ENCODE data around the gene COL5A3. TPM values are rescaled to one million over a fixed set of nuclear protein-coding genes. Genes with fewer than 3 reads are reported as not detected.

COL5A3 gene
- total and polyA plus RNA-seq, 4 donors = 0.14 to 4.9 (median 0.76) TPM

GRCh38 chr19:9967326-9967725 lies 43.0 kb downstream of the COL5A3 start:
- Histone ChIP-seq H3K27ac (ENCODE audit: low read depth in 1 of 2, low read length in 2 of 2) (no peak overlapping the region), H3K27me3 (ENCODE audit: control insufficient read depth in 4 of 4, insufficient read depth in 4 of 4, low read length in 3 of 4) (no peaks in the 10 kb centered on the region), H3K9ac (ENCODE audit: low read depth in 1 of 2, low read length in 2 of 2) (no peak overlapping the region), H3K36me3 (ENCODE audit: control insufficient read depth in 4 of 4, insufficient read depth in 3 of 4, low read depth in 1 of 4, low read length in 3 of 4) (no peaks in the 10 kb centered on the region), H3K9me3 (ENCODE audit: control insufficient read depth in 4 of 4, low read length in 3 of 4) (no peaks in the 10 kb centered on the region), H3K4me1 (ENCODE audit: control insufficient read depth in 4 of 4, insufficient read depth in 4 of 4, low read length in 3 of 4) (peaks cover 0 to 3% (median 0%) of the 10 kb centered on the region in 4 donors), H3K4me3 (ENCODE audit: low read depth in 1 of 3, low read length in 3 of 3) (no peak overlapping the region)
- no peak for TF ChIP-seq REST (IDR thresholded peaks at IDR 0.05)
- TF ChIP-seq SP1 (IDR thresholded peaks at IDR 0.05) = no peak
- no peak for TF ChIP-seq RAD21 (IDR thresholded peaks at IDR 0.05)
- TF ChIP-seq, protein P1, sequence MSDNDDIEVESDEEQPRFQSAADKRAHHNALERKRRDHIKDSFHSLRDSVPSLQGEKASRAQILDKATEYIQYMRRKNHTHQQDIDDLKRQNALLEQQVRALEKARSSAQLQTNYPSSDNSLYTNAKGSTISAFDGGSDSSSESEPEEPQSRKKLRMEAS (IDR thresholded peaks at IDR 0.05) = no peak
- no peak for TF ChIP-seq NR2F2 (IDR thresholded peaks at IDR 0.05)
- no peak for TF ChIP-seq YY1 (IDR thresholded peaks at IDR 0.05)
- no peak for TF ChIP-seq TAF1 (conservative IDR thresholded peaks at IDR 0.05)
- TF ChIP-seq JUND (IDR thresholded peaks at IDR 0.05) = no peak
- no peak for TF ChIP-seq HNF4G (IDR thresholded peaks at IDR 0.05)
- TF ChIP-seq, protein P2, sequence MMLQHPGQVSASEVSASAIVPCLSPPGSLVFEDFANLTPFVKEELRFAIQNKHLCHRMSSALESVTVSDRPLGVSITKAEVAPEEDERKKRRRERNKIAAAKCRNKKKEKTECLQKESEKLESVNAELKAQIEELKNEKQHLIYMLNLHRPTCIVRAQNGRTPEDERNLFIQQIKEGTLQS (IDR thresholded peaks at IDR 0.05) = no peak
- DNase-seq (ENCODE audit: low spot score) = no peak
- WGBS = 52% methylated on average over 4 of the region's 4 CpGs

DNA sequence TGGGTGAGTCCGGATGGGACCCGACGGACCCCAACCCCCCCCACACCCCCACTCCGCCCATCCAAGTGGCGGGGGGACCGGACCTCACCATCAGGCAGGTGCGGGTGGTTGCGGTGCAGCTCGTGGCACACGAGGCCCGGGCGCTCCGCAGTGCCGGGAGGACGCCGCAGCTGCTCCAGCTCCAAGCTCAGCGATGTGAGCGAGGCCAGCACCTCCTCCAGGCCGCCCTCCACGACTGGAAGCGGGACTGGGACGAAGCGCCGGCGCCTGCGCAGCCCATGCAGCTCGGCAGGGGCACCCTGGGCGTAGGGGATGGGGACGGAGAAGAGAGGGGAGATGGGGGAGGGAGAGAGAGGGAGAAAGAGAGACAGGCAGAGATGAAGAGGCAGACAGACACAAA lies 43.9 kb downstream of the COL5A3 start:
- no peaks in the 10 kb centered on the region for H3K36me3 ChIP-seq (ENCODE audit: control insufficient read depth in 4 of 4, insufficient read depth in 3 of 4, low read depth in 1 of 4, low read length in 3 of 4)
- peaks cover 0 to 3% (median 0%) of the 10 kb centered on the region in 4 donors for H3K4me1 ChIP-seq (ENCODE audit: control insufficient read depth in 4 of 4, insufficient read depth in 4 of 4, low read length in 3 of 4)
- H3K9ac ChIP-seq (ENCODE audit: low read depth in 1 of 2, low read length in 2 of 2) = no peak overlapping the region
- no peaks in the 10 kb centered on the region for H3K9me3 ChIP-seq (ENCODE audit: control insufficient read depth in 4 of 4, low read length in 3 of 4)
- H3K4me3 ChIP-seq (ENCODE audit: low read depth in 1 of 3, low read length in 3 of 3) = no peak overlapping the region
- no peak for TF ChIP-seq FOXA1 (IDR thresholded peaks at IDR 0.05)
- TF ChIP-seq RXRA (IDR thresholded peaks at IDR 0.05) = no peak
- TF ChIP-seq JUND (IDR thresholded peaks at IDR 0.05) = no peak
- no peak for TF ChIP-seq HNF4G (IDR thresholded peaks at IDR 0.05)
- TF ChIP-seq, protein P1 (IDR thresholded peaks at IDR 0.05) = no peak
- TF ChIP-seq, protein P3, sequence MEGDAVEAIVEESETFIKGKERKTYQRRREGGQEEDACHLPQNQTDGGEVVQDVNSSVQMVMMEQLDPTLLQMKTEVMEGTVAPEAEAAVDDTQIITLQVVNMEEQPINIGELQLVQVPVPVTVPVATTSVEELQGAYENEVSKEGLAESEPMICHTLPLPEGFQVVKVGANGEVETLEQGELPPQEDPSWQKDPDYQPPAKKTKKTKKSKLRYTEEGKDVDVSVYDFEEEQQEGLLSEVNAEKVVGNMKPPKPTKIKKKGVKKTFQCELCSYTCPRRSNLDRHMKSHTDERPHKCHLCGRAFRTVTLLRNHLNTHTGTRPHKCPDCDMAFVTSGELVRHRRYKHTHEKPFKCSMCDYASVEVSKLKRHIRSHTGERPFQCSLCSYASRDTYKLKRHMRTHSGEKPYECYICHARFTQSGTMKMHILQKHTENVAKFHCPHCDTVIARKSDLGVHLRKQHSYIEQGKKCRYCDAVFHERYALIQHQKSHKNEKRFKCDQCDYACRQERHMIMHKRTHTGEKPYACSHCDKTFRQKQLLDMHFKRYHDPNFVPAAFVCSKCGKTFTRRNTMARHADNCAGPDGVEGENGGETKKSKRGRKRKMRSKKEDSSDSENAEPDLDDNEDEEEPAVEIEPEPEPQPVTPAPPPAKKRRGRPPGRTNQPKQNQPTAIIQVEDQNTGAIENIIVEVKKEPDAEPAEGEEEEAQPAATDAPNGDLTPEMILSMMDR (IDR thresholded peaks at IDR 0.05; ENCODE audit: low read depth, low read length, missing input control) = no peak
- TF ChIP-seq EGR1 (IDR thresholded peaks at IDR 0.05; ENCODE audit: low read depth in 2 of 2) = no peak
- TF ChIP-seq TAF1 (conservative IDR thresholded peaks at IDR 0.05) = no peak
- TF ChIP-seq GABPA (IDR thresholded peaks at IDR 0.05 in 1 of 2, conservative IDR thresholded peaks at IDR 0.05 in 1 of 2) = no peak
- no peak for TF ChIP-seq REST (IDR thresholded peaks at IDR 0.05)
- DNase-seq (ENCODE audit: low spot score) = no peak
- H3K27ac ChIP-seq (ENCODE audit: low read depth in 1 of 2, low read length in 2 of 2) = no peak overlapping the region
- 31% methylated on average over 29 of the region's 29 CpGs for WGBS
- H3K27me3 ChIP-seq (ENCODE audit: control insufficient read depth in 4 of 4, insufficient read depth in 4 of 4, low read length in 3 of 4) = no peaks in the 10 kb centered on the region
